ENCODE data around the gene SLC38A6.

Gene SLC38A6

GRCh38 chr14:60981633-60982455 is 799 bp downstream of the SLC38A6 start:
- DNase-seq: peak; percentile 90

GRCh38 chr14:60984196-60984595 is 3.2 kb downstream of the SLC38A6 start:
- DNase-seq: no peak

- DNase-seq: no peak
These were observed 5.5 kb downstream of the SLC38A6 start for GRCh38 chr14:60986500-60986899.

- DNase-seq: no peak
These were observed 8.6 kb downstream of the SLC38A6 start for GRCh38 chr14:60989599-60989998.

- no peak for DNase-seq
These were observed 17.6 kb downstream of the SLC38A6 start for GRCh38 chr14:60998617-60999016.

- DNase-seq: no peak
These were observed 18.5 kb downstream of the SLC38A6 start for GRCh38 chr14:60999536-60999935.

- peak; percentile 59 for DNase-seq
These were observed 22.5 kb downstream of the SLC38A6 start for GRCh38 chr14:61003571-61003970.

- DNase-seq: no peak
These were observed 38.5 kb downstream of the SLC38A6 start for GRCh38 chr14:61019537-61019936.

- peak; percentile 82 for DNase-seq
These were observed 44.5 kb downstream of the SLC38A6 start for GRCh38 chr14:61025251-61026223.

GRCh38 chr14:61026526-61026925 is 45.5 kb downstream of the SLC38A6 start:
- no peak for DNase-seq

- no peak for DNase-seq
These were observed 50.0 kb downstream of the SLC38A6 start for GRCh38 chr14:61031026-61031425.

GRCh38 chr14:61033054-61033453 is 52.0 kb downstream of the SLC38A6 start:
- DNase-seq: no peak

GRCh38 chr14:61033855-61034254 is 52.8 kb downstream of the SLC38A6 start:
- DNase-seq: no peak

- DNase-seq: no peak
These were observed 53.5 kb downstream of the SLC38A6 start for GRCh38 chr14:61034416-61035120.

- DNase-seq: no peak
These were observed 56.2 kb downstream of the SLC38A6 start for GRCh38 chr14:61037215-61037614.

- DNase-seq: no peak
These were observed 60.7 kb downstream of the SLC38A6 start for GRCh38 chr14:61041704-61042103.

- no peak for DNase-seq
These were observed 61.2 kb downstream of the SLC38A6 start for GRCh38 chr14:61042220-61042619.

- no peak for DNase-seq
These were observed 62.5 kb downstream of the SLC38A6 start for GRCh38 chr14:61043506-61043905.

- DNase-seq: no peak
These were observed 66.0 kb downstream of the SLC38A6 start for GRCh38 chr14:61047021-61047420.

GRCh38 chr14:61048640-61049039 is 67.6 kb downstream of the SLC38A6 start:
- no peak for DNase-seq

- DNase-seq: peak; percentile 13
These were observed 69.4 kb downstream of the SLC38A6 start for GRCh38 chr14:61050417-61050816.

- DNase-seq: no peak
These were observed 70.0 kb downstream of the SLC38A6 start for GRCh38 chr14:61051051-61051450.

GRCh38 chr14:61051621-61052020 is 70.6 kb downstream of the SLC38A6 start:
- no peak for DNase-seq
